CD4-positive, alpha-beta T cell (primary cell): ENCODE results near the gene DYSF. TPM values are rescaled to one million over a fixed set of nuclear protein-coding genes. Genes with fewer than 3 reads are reported as not detected.
A peak's percentile ranks its signal among the peaks of the same experiment; 100 is the strongest.

Source experiments
- ATAC-seq: fragments of 200-7000 bp; cut with Tn5 transposase; one replicate; pipeline ENCODE4 v1.10.0; 2022; ENCODE audit warnings: mild to moderate bottlenecking; ENCODE audit not compliant: poor library complexity
- CTCF ChIA-PET: fragments of 350-600 bp; sonication (Branson Sonifier 250); formaldehyde crosslinking; loops from one replicate; lab custom pipeline; 2021; ENCODE audit warnings: antibody characterized with exemption, inconsistent platforms; lab: Charles Lee
- POLR2A ChIA-PET: fragments of 350-600 bp; sonication (Branson Sonifier 250); formaldehyde crosslinking; loops from one replicate; lab custom pipeline; 2021; ENCODE audit warnings: antibody characterized with exemption, inconsistent platforms; lab: Charles Lee
- DNase-seq, 14 experiments: peaks; one replicate each; pipeline ENCODE4 v3.0.0-alpha.2; 2013 to 2020; ENCODE audit warnings: mixed read lengths in 2 of 14
- H3K27ac ChIP-seq, 2 donors: one replicate each; pipeline versions ENCODE4 v1.5.1 to v1.7.0; 2013; ENCODE audit warnings: low read length in 2 of 2, low read depth in 1 of 2, mild to moderate bottlenecking in 1 of 2
- H3K27me3 ChIP-seq, 2 experiments: 1 replicate in 1 of 2; 2 replicates in 1 of 2; pipeline versions ENCODE4 v1.6.1 to v1.7.0; 2013; ENCODE audit warnings: low read length in 2 of 2, control low read depth in 1 of 2, mild to moderate bottlenecking in 1 of 2, moderate library complexity in 1 of 2; ENCODE audit not compliant: insufficient read depth in 2 of 2, control insufficient read depth in 1 of 2
- H3K36me3 ChIP-seq: one replicate; pipeline ENCODE4 v1.6.1; 2013; ENCODE audit warnings: low read length, control low read depth; ENCODE audit not compliant: insufficient read depth
- H3K4me1 ChIP-seq: one replicate; pipeline ENCODE4 v1.6.1; 2013; ENCODE audit warnings: low read length, control low read depth; ENCODE audit not compliant: insufficient read depth
- H3K4me3 ChIP-seq: one replicate; pipeline ENCODE4 v1.5.1; 2013; ENCODE audit warnings: mild to moderate bottlenecking, low read length, moderate library complexity
- H3K9me3 ChIP-seq, 2 experiments: 1 replicate in 1 of 2; 2 replicates in 1 of 2; pipeline versions ENCODE4 v1.6.1 to v1.7.0; 2013; ENCODE audit warnings: low read length in 2 of 2, mild to moderate bottlenecking in 2 of 2, control low read depth in 1 of 2, moderate library complexity in 1 of 2; ENCODE audit not compliant: control insufficient read depth in 1 of 2, insufficient read depth in 1 of 2
- H3K27ac Mint-ChIP-seq: one replicate; pipeline ENCODE4 v1.8.0; 2020; ENCODE audit warnings: mixed read lengths
- H3K27me3 Mint-ChIP-seq: one replicate; pipeline ENCODE4 v1.8.0; 2021; ENCODE audit warnings: mixed read lengths
- H3K36me3 Mint-ChIP-seq: one replicate; pipeline ENCODE4 v1.8.0; 2021; ENCODE audit warnings: low read depth, mixed read lengths
- H3K4me1 Mint-ChIP-seq: one replicate; pipeline ENCODE4 v1.8.0; 2021; ENCODE audit warnings: low read depth, mixed read lengths
- H3K4me3 Mint-ChIP-seq: one replicate; pipeline ENCODE4 v1.8.0; 2020; ENCODE audit warnings: mild to moderate bottlenecking, mixed read lengths
- H3K9me3 Mint-ChIP-seq: one replicate; pipeline ENCODE4 v1.8.0; 2020; ENCODE audit warnings: mixed read lengths
- CTCF ChIP-seq: fragments of 200-600 bp; IDR thresholded peaks from one replicate; pipeline ENCODE4 v1.8.0; 2022; ENCODE audit warnings: antibody characterized with exemption, mild to moderate bottlenecking
- intact Hi-C, 2 experiments: fragments of 100-400 bp; cut with DNase I in 1 of 2; cut with micrococcal nuclease in 1 of 2; formaldehyde crosslinking; loops; one replicate each; pipeline versions ENCODE4 v1.15.1 to v1.9.0; 2023 to 2025; cut with DNase I, micrococcal nuclease
- total RNA-seq, 174 experiments: library from RNA in 2 of 174; stranded (reverse) in 2 of 174; gene quantifications; one replicate each; pipeline ENCODE4 v1.2.3 and lab custom pipeline; 2021 to 2026

DYSF gene
- total RNA-seq, 2 experiments from 2014 or later, result 0.27 to 0.31 TPM

DNA sequence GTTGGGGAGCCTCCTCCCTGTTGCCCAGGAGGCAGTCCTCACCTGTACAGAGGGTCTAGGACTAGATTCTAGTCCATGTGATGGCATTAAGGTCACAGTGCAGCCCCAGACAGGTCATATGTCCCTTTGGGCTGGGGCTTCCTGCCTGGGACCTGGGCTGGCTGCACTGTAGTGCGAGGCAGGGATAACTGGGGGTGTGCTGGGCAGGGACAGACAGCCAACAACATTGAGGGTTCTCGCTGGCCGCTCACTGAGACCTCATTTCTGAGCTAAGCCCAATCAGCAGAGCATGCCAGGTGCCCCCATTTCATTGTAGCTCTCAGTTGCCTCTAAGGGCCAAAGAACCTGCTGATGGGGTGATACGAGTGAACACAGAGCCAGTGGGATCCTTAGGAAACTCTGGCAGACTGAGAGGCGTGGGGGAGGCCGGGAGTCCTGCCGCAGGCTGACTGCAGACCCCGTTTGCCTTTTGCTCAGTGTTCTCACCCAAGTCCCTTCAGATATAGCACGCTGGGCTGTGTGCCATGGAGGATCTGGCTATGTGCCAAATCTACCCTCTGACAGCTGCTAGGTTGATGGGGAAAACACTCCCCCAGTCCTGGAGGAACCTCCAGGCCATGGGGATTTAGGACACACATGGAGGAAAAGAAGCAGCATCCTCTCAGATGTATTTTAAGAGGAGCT, 51.9 kb downstream of the DYSF start:
- no peaks in the 10 kb centered on the region for H3K4me1 Mint-ChIP-seq
- no peak overlapping the region for H3K4me3 Mint-ChIP-seq
- intact Hi-C loops, result no loop called here
- Histone ChIP-seq H3K27me3 (no peaks in the 10 kb centered on the region), H3K9me3 (no peaks in the 10 kb centered on the region), H3K27ac (no peak overlapping the region), H3K4me3 (no peak overlapping the region), H3K4me1 (no peaks in the 10 kb centered on the region), H3K36me3 (no peaks in the 10 kb centered on the region)
- DNase-seq (no peak), ATAC-seq (no peak)
- no peaks in the 10 kb centered on the region for H3K27me3 Mint-ChIP-seq
- no peak for TF ChIP-seq CTCF
- H3K9me3 Mint-ChIP-seq, result no peaks in the 10 kb centered on the region
- no peak overlapping the region for H3K27ac Mint-ChIP-seq
- ChIA-PET POLR2A (no interaction called here), CTCF (interaction anchor here (1.9 kb wide), 1 partner anchor 206 kb away, joined by 5 read pairs; no protein-coding TSS in a partner anchor)
- H3K36me3 Mint-ChIP-seq, result no peaks in the 10 kb centered on the region

DNA sequence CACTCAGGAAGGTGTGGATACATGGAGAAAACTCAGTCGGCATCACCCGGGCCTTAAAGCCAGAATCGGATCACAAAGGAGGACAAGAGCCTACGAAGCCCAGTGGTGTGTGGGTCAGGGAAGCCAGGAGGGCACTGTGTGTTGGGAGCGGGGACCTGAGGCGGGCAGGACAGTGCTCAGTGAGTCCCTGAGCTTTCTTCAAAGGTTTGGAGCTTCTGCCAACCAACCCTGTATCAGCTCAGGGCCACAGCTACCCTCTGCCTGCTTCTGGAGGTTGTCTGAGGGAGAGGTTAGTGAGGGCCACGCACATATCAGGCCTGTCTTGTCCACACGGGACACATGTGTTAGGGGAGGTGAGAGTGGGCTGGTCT, 52.4 kb downstream of the DYSF start:
- no peak for TF ChIP-seq CTCF
- Mint-ChIP-seq H3K4me1 (no peaks in the 10 kb centered on the region), H3K27me3 (no peaks in the 10 kb centered on the region), H3K4me3 (no peak overlapping the region), H3K27ac (no peak overlapping the region), H3K9me3 (no peaks in the 10 kb centered on the region), H3K36me3 (no peaks in the 10 kb centered on the region)
- peak in 1 of 14 experiments; percentile 16 for DNase-seq
- Histone ChIP-seq H3K4me1 (no peaks in the 10 kb centered on the region), H3K36me3 (no peaks in the 10 kb centered on the region), H3K27ac (no peak overlapping the region), H3K27me3 (no peaks in the 10 kb centered on the region), H3K4me3 (no peak overlapping the region), H3K9me3 (no peaks in the 10 kb centered on the region)
- no peak for ATAC-seq
- ChIA-PET CTCF (interaction anchor here (1.9 kb wide), 1 partner anchor 206 kb away, joined by 5 read pairs; no protein-coding TSS in a partner anchor), POLR2A (no interaction called here)
- intact Hi-C loops, result no loop called here

DNA sequence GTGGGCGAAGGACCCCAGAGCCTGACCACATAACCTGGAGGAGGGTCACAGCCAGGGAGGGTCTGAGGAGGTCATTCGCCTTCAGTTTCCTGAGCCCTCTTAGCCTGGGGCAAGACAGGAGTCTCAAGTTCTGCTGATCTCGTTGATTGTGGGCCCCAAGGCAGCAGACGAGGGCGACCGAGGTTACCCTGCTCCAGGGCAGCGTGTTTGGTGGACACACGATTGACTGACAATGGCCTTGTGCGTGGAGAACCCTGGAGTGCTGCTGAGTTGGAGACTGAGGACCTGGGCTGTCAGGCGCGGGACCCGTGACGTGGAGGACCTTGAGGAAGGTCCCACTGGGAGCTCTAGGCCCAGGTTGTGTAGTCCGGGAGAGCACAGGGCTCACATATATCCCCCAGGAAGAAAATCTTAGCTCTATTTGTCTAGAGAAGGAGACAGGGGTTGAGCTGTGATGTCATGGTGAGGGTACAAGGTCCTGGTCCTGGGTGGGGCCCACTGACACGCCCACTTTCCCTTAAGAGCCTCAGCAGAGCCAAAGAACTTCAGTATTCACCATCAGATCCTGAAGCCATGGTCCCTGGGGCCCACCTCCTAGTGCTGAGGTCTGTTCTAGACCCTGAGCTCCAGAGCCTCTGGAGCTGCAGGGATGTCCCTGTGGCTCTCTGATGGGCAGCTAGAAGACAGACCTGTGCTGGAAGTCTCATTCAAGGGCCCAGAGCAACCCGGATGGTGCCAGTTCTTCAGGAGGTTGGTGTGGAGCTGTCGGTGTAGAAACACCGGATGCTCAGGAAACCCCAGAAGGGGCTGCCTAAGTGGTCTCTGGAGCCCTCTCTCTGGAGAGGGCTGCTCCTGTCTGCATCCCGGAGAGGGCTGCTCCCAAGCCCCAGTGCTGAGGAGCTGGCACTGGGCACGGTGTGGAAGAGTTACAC, 53.1 kb downstream of the DYSF start:
- Mint-ChIP-seq H3K36me3 (no peaks in the 10 kb centered on the region), H3K4me1 (no peaks in the 10 kb centered on the region), H3K27ac (no peak overlapping the region), H3K9me3 (no peaks in the 10 kb centered on the region), H3K27me3 (no peaks in the 10 kb centered on the region), H3K4me3 (no peak overlapping the region)
- no peaks in the 10 kb centered on the region for H3K4me1 ChIP-seq
- ChIA-PET POLR2A (no interaction called here), CTCF (interaction anchor here (1.9 kb wide), 1 partner anchor 207 kb away, joined by 5 read pairs; no protein-coding TSS in a partner anchor)
- no peak for TF ChIP-seq CTCF
- H3K9me3 ChIP-seq, result no peaks in the 10 kb centered on the region
- H3K36me3 ChIP-seq, result no peaks in the 10 kb centered on the region
- no peak overlapping the region for H3K4me3 ChIP-seq
- H3K27ac ChIP-seq, result no peak overlapping the region
- no peaks in the 10 kb centered on the region for H3K27me3 ChIP-seq
- DNase-seq (peak in 1 of 14 experiments; percentile 14), ATAC-seq (no peak)
- intact Hi-C loops, result no loop called here
